ENCODE data around the gene NPAS2.

The NPAS2 gene

DNA sequence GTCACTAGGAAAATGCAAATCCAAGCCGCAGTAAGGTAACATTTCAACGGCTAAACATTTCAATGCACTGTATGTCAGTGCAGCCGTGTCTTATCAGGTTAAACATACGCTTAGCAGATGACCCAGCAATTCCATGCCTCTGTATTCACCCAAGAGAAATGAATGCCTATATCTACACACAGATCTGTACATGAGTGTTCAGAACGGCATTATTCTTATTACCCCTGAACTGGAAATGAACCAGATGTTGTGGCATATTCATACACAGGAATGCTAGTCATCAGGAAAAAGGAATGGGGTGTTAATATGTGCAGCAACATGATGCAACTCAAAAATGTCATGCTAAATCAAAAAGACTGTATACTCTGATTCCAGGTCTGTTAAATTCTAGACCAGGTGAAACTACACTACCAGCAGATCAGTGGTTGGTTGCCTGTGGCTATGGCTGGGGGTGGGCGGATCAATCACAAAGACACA, 101.8 kb downstream of the NPAS2 start:
- no peak for DNase-seq

- DNase-seq, result no peak
Observed at GRCh38 chr2:100923461-100924060, 103.6 kb downstream of the NPAS2 start.

DNA sequence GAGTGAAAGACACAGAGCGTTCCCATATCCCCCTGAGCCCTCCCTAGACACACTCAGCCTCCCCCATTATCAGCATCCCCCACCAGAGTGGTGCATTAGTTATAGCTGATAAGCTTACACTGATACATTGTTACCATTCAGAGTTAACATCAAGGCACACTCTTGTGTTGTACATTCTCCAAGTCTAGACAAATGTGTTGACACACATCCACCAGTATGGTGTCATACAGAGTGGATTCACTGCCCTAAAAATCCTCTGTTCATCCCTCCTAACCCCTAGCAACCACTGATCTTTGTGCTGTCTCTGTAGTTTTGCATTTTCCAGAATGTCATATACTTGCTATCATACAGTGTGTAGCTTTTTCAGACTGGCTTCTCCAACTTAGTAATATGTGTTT, 104.2 kb downstream of the NPAS2 start:
- DNase-seq, result no peak

GRCh38 chr2:100924520-100925451, 104.8 kb downstream of the NPAS2 start:
- DNase-seq, result peak; percentile 12 to 28

GRCh38 chr2:100928235-100928634, 108.3 kb downstream of the NPAS2 start:
- DNase-seq, result no peak

GRCh38 chr2:100929147-100929546, 109.2 kb downstream of the NPAS2 start:
- DNase-seq, result no peak

DNA sequence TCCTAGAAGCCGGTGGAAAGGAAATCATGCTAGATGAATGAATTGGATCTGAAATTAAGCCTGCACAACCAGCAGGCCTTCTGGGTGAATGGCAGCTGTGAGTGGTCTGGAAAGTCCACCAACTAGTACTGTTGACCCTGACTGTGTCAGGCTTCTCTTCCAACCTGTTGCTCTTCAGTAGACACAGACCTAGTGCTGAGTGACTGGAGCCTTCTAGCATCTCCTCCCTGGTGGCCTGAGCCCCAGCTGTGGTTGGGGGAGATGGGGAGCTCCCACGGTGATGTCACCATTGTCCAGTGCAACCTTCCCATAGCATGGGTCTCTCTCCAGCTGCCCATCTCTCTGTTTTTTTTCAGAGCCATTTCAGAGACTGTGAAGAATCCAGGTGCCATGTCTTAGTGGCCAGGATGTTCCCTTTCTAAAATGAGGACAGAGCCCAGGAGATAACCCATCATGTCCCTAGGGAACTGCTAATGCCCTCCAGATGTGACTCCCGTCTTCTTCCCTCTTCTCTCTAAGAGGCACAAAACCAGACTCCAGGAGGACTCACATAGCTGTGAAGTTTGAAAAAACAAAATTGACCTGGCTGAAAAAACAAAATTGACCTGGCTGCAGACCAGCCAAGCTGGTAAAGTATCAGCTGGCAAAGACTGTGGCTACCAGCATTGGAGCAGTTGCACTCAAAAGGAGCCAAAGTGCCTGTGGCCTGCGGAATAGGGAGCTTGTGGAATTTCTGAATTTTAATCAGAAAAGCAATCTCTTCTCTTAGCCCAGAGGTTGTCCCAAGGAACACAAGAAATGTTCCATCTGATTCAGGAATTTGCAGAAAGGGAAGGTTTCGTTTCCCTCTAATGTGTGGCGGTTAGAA, 114.8 kb downstream of the NPAS2 start:
- DNase-seq, result no peak

DNA sequence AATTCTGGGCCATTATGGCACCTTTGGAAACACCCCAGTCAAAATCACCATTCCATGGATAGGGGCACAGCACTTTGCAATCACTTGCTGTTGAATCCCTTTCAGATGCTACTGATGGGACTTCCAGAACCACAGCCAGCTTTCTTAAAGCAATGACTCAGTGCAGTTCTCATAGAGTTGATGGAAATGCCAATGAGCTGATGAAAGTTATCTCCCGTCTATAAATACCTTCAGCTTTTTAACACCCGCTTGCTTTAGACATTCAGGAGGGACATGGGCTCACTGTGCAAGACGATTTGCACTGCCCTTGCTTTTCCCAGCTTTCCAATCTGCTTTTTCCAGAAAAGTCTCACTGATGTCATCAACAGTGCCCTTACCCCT, 115.4 kb downstream of the NPAS2 start:
- no peak for DNase-seq

- DNase-seq, result no peak
Observed at GRCh38 chr2:100936070-100936741, 116.3 kb downstream of the NPAS2 start.

DNA sequence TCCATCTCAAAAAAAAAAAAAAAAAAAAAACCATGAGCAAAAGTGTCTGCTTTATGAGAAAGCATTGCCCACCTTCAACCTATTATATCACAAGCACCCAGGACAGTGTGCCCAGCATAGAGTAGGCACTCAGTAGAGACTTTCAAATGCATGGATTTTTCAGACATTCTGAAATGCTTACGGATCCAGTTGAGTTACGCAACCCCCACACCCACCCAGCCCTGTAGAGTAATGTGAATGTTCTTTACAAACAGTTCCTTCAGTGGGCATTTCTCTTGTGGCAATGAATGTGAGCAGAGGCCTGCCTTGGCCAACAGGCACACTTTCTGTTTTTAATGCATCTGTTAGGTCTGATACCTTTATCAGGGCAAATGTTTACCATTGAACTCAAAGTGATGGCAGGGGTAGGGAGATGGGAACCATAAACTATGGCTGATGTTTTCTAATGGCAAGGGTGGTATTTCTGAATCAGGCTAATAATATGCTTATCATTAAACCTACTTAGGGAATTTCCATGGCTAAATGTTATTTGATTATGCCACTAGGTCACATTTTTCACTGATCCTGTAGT, 117.1 kb downstream of the NPAS2 start:
- DNase-seq, result no peak

- no peak for DNase-seq
Observed at GRCh38 chr2:100938031-100939026, 118.4 kb downstream of the NPAS2 start.

- DNase-seq, result no peak
Observed at GRCh38 chr2:100939445-100939844, 119.5 kb downstream of the NPAS2 start.

- no peak for DNase-seq
Observed at GRCh38 chr2:100940240-100940639, 120.3 kb downstream of the NPAS2 start.

DNA sequence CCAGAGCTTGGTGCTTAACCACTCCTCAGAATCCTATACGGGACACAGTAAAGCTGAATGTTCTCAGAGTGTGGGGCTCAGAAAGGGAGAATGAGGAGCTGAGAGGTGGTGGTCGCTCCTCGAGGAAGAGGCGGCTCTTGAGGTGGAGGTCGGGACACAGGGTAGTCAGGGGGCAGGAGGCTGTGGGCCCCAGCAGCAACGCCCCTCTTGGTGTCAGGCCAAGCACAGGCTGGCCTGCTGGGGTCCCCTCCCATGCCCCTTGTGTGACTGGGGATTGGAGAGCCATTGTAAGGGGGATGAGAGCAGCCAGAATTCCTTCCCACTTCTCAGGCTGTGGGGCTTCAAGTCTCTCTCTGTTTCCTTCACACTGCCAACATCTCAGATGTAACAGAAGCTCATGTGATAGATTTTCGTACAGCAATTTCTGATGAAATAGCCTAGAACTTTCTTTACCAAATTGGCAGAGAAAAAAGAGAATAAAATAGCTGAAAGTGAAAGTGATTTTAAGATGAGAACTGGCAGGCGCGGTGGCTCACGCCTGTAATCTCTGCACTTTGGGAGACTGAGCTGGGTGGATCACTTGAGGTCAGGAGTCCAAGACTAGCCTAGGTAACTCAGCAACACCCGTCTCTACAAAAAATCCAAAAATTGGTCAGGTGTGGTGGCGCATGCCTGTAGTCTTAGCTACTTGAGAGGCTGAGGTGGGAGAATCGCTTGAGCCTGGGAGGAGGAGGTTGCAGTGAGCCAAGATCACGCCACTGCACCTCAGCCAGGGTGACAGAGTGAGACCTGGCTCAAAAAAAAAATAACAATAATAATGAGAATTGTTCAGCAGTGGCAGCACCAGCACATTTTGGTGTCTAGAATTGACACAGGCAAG, 121.1 kb downstream of the NPAS2 start:
- no peak for DNase-seq

DNA sequence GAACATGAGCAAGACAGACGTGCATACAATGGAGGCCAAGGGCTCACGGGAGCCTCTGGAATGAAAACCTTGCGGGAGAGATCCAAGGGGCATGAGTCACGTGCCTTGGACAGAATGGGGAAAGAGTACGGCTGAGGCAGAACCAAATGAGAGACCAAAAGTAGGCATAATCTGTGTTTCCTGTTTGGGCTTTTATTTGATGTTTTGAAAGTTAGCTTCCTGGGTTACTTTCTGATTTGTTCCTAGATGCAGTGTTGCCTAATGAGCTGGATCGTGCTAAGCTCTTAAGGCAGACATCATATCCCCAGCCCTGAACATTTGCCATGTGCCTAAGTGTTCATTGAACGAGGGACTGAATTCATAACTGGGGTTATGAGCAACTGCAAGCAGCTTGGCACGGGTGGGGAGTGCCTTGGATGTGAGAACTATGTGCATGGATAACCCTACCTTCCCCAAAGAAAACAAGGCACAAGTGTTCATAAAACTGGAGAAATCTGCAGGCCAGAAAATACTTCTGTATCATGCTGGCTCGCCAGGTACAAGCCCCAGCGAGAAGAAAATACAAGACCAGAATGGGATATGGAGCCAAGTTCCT, 121.8 kb downstream of the NPAS2 start:
- DNase-seq, result no peak

- no peak for DNase-seq
Observed at GRCh38 chr2:100944617-100945432, 124.9 kb downstream of the NPAS2 start.

GRCh38 chr2:100945433-100945740, 125.4 kb downstream of the NPAS2 start:
- DNase-seq, result no peak

DNA sequence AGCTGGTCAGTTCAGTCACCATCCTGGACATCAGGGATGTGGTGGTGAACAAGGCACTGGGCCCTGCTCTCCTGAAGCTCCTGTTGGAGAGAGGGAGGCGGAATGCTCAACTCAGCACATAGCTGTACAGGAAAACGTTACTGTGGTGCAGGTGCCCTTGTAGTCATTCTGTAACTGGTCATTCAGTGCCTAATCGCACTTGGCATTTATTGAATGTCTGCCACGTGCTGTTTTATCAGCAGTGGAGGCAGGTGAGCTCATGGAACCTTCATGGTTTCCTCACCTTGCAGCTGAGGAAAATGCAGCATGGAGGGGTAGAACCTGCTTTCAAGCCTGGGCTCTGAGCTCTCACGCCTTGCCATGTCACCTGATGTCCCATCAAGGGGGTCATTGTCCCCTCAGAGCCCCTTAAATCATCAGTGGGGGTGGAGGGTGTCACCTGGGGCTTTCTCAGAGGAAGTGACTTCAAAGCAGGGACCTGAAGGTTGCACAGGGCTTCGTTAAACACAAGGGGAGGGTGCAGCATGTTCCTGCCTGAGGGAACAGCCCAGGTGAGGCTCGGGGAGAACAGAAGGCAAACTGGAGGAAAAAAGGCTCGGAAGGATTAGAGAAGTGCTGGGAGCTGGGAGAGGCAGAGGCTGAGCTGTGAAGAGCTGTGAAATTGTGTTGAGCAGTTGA, 126.1 kb downstream of the NPAS2 start:
- DNase-seq, result no peak

All from activated CD4-positive, alpha-beta T cell treated with anti-CD3 and anti-CD28 coated beads, Interleukin-2, amount 50 U/mL, for 48 hours (primary cell).